IMR-90 (cell line): ENCODE measurements around the gene PDZK1.
"Not testable (repeated sequence)": the region's sequence is repeated elsewhere in the genome, so short reads cannot be mapped to it uniquely, and the experiment has no call there.

Experiments
- BHLHE40 ChIP-seq: fragments of 150-350 bp; IDR thresholded peaks from 2 replicates; pipeline ENCODE4 v1.6.1; 2016; ENCODE audit warnings: mild to moderate bottlenecking, low read depth, low read length
- CEBPB ChIP-seq: IDR thresholded peaks from 2 replicates; pipeline ENCODE4 v1.6.1; 2012; ENCODE audit warnings: low read depth, low read length, improper control_type of control experiment
- CHD1 ChIP-seq: IDR thresholded peaks from 2 replicates; pipeline ENCODE4 v1.6.1; 2012; ENCODE audit warnings: low read depth, low read length, improper control_type of control experiment
- FOS ChIP-seq: fragments of 150-350 bp; IDR thresholded peaks from 2 replicates; pipeline ENCODE4 v1.6.1; 2016; ENCODE audit warnings: low read depth, low read length
- MAFK ChIP-seq: IDR thresholded peaks from 2 replicates; pipeline ENCODE4 v1.6.1; 2012; ENCODE audit warnings: low read depth, low read length, improper control_type of control experiment
- MAZ ChIP-seq: IDR thresholded peaks from 2 replicates; pipeline ENCODE4 v1.6.1; 2012; ENCODE audit warnings: low read depth, mild to moderate bottlenecking, low read length, improper control_type of control experiment, moderate library complexity, borderline replicate concordance
- MXI1 ChIP-seq: IDR thresholded peaks from 2 replicates; pipeline ENCODE4 v1.6.1; 2012; ENCODE audit warnings: low read depth, mild to moderate bottlenecking, low read length, moderate library complexity, borderline replicate concordance
- POLR2A ChIP-seq: IDR thresholded peaks from 2 replicates; pipeline ENCODE4 v1.6.1; 2012; ENCODE audit warnings: mild to moderate bottlenecking, low read depth, low read length
- RAD21 ChIP-seq: IDR thresholded peaks from 2 replicates; pipeline ENCODE4 v1.6.1; 2012; ENCODE audit warnings: low read length, improper control_type of control experiment
- RCOR1 ChIP-seq: IDR thresholded peaks from 2 replicates; pipeline ENCODE4 v1.6.1; 2012; ENCODE audit warnings: mild to moderate bottlenecking, low read length, improper control_type of control experiment; ENCODE audit not compliant: insufficient replicate concordance
- RFX5 ChIP-seq: IDR thresholded peaks from 2 replicates; pipeline ENCODE4 v1.8.0; 2012; ENCODE audit warnings: low read depth, mild to moderate bottlenecking, low read length, moderate library complexity
- TF ChIP-seq, protein P1 (sequence below): conservative IDR thresholded peaks from 2 replicates; pipeline ENCODE4 v1.5.1; 2012; ENCODE audit warnings: mild to moderate bottlenecking, low read depth, low read length, improper control_type of control experiment
- TF ChIP-seq, protein P2 (sequence below): fragments of 150-350 bp; IDR thresholded peaks from 2 replicates; pipeline ENCODE4 v1.6.1; 2017; ENCODE audit warnings: mild to moderate bottlenecking, antibody characterized with exemption, low read length, low read depth
- TF ChIP-seq, protein P3 (sequence below): fragments of 150-350 bp; IDR thresholded peaks from 2 replicates; pipeline ENCODE4 v1.6.1; 2016; ENCODE audit warnings: low read depth, mild to moderate bottlenecking, low read length, moderate library complexity, borderline replicate concordance

DNA sequence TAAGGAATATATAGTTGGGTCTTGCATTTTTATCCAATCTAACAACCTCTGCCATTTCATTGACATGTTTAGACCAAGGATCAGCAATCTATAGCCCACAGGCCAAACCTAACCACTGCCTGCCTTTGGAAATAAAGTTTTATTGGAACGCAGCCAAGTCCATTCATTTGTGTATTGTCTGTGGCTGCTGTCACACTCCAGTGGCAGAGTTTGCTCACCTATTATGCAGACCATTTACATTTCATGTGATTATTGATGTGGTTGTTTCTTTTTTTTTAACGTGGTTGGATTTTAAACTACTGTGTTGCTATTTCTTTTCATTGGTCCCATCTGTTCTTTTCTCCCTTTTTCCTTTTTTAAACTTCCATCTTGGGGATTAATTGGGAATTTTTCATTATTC is 44.7 kb downstream of the PDZK1 start:
- TF ChIP-seq, protein P1, sequence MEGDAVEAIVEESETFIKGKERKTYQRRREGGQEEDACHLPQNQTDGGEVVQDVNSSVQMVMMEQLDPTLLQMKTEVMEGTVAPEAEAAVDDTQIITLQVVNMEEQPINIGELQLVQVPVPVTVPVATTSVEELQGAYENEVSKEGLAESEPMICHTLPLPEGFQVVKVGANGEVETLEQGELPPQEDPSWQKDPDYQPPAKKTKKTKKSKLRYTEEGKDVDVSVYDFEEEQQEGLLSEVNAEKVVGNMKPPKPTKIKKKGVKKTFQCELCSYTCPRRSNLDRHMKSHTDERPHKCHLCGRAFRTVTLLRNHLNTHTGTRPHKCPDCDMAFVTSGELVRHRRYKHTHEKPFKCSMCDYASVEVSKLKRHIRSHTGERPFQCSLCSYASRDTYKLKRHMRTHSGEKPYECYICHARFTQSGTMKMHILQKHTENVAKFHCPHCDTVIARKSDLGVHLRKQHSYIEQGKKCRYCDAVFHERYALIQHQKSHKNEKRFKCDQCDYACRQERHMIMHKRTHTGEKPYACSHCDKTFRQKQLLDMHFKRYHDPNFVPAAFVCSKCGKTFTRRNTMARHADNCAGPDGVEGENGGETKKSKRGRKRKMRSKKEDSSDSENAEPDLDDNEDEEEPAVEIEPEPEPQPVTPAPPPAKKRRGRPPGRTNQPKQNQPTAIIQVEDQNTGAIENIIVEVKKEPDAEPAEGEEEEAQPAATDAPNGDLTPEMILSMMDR: not testable (repeated sequence)
- TF ChIP-seq POLR2A, FOS, RFX5, CEBPB, MAZ, RCOR1, CHD1, RAD21, MXI1, BHLHE40, MAFK: not testable (repeated sequence)
- TF ChIP-seq, protein P2, sequence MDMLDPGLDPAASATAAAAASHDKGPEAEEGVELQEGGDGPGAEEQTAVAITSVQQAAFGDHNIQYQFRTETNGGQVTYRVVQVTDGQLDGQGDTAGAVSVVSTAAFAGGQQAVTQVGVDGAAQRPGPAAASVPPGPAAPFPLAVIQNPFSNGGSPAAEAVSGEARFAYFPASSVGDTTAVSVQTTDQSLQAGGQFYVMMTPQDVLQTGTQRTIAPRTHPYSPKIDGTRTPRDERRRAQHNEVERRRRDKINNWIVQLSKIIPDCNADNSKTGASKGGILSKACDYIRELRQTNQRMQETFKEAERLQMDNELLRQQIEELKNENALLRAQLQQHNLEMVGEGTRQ: not testable (repeated sequence)
- TF ChIP-seq, protein P3, sequence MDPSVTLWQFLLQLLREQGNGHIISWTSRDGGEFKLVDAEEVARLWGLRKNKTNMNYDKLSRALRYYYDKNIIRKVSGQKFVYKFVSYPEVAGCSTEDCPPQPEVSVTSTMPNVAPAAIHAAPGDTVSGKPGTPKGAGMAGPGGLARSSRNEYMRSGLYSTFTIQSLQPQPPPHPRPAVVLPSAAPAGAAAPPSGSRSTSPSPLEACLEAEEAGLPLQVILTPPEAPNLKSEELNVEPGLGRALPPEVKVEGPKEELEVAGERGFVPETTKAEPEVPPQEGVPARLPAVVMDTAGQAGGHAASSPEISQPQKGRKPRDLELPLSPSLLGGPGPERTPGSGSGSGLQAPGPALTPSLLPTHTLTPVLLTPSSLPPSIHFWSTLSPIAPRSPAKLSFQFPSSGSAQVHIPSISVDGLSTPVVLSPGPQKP: not testable (repeated sequence)
